Osteoblast (primary cell): Measurements from ENCODE around the gene TTC8. TPM values are rescaled to one million over a fixed set of nuclear protein-coding genes. Genes with fewer than 3 reads are reported as not detected.

ENCODE experiments used
- DNase-seq: peaks from one replicate; pipeline ENCODE4 v3.0.0; 2011; ENCODE audit warnings: low spot score, mixed read lengths; ENCODE audit not compliant: insufficient read length; ENCODE audit errors: missing footprints
- H2AFZ ChIP-seq: 2 replicates; pipeline ENCODE4 v1.6.0; 2011; ENCODE audit warnings: mild to moderate bottlenecking, low read length
- H3K27ac ChIP-seq: 2 replicates; pipeline ENCODE4 v1.5.1; 2011; ENCODE audit warnings: mild to moderate bottlenecking, low read depth, low read length, moderate library complexity
- H3K27me3 ChIP-seq: 2 replicates; pipeline ENCODE4 v1.6.0; 2012; ENCODE audit warnings: mild to moderate bottlenecking, control low read depth, inconsistent platforms, low read length, moderate library complexity; ENCODE audit not compliant: insufficient read depth
- H3K36me3 ChIP-seq: 2 replicates; pipeline ENCODE4 v1.5.1; 2011; ENCODE audit warnings: mild to moderate bottlenecking, low read length, control low read depth, moderate library complexity; ENCODE audit not compliant: insufficient read depth
- H3K4me1 ChIP-seq: 2 replicates; pipeline ENCODE4 v1.5.1; 2011; ENCODE audit warnings: mild to moderate bottlenecking, low read length, control low read depth, moderate library complexity; ENCODE audit not compliant: insufficient read depth
- H3K4me2 ChIP-seq: 2 replicates; pipeline ENCODE4 v1.6.0; 2011; ENCODE audit warnings: mild to moderate bottlenecking, low read length; ENCODE audit not compliant: insufficient read depth
- H3K4me3 ChIP-seq: fragments of 200-600 bp; sonication (generic); 3 replicates; pipeline ENCODE4 v1.5.1; 2012; ENCODE audit warnings: mild to moderate bottlenecking, low read length, inconsistent platforms; ENCODE audit not compliant: insufficient read depth
- H3K79me2 ChIP-seq: 2 replicates; pipeline ENCODE4 v1.6.0; 2012; ENCODE audit warnings: mild to moderate bottlenecking, low read length, control low read depth, inconsistent platforms; ENCODE audit not compliant: insufficient read depth
- H3K9me3 ChIP-seq: 2 replicates; pipeline ENCODE4 v1.5.1; 2011; ENCODE audit warnings: low read depth, low read length, control low read depth
- H4K20me1 ChIP-seq: 2 replicates; pipeline ENCODE4 v1.6.0; 2012; ENCODE audit warnings: mild to moderate bottlenecking, low read length, control low read depth; ENCODE audit not compliant: insufficient read depth
- total RNA-seq: library from RNA; depleted of rRNA; stranded (reverse); fragments of >200 nt; gene quantifications from 2 replicates; pipeline ENCODE4 v1.2.3, GENCODE V29; 2012
- TF ChIP-seq, protein P1 (sequence below): IDR thresholded peaks from 2 replicates; pipeline ENCODE4 v1.5.1; 2011; ENCODE audit warnings: mild to moderate bottlenecking, low read depth, low read length, moderate library complexity; ENCODE audit errors: extremely low read depth

The TTC8 gene
- total RNA-seq, 1 donor, result 30.8 TPM

DNA sequence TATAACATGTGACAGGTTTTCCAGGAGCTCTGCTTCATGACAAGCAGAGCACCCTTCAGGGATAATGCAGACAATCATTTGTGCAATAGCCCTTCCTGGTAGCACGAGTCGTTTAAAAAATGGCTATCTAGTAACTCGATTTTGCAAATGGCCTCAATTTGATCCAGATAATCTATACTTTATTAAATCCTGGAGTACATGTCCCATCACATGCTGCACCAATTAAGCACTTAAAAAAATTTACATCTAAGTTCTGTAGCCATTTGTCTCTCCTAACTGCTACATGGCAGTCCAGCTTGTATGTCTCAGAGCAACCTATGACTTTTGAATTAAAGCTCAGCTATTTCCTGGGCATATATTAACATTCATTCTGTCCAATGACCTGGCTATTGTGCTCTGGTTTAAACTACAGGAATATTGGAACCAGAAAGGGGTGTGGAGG, 79.8 kb downstream of the TTC8 start:
- Histone ChIP-seq H3K79me2 (no peaks in the 10 kb centered on the region), H3K27me3 (peaks cover 2% of the 10 kb centered on the region), H3K9me3 (no peaks in the 10 kb centered on the region), H3K4me2 (no peak overlapping the region), H3K4me3 (no peak overlapping the region), H3K36me3 (no peaks in the 10 kb centered on the region), H2AFZ (no peak overlapping the region), H4K20me1 (no peaks in the 10 kb centered on the region), H3K27ac (no peak overlapping the region), H3K4me1 (no peaks in the 10 kb centered on the region)
- DNase-seq, result no peak
- TF ChIP-seq, protein P1, sequence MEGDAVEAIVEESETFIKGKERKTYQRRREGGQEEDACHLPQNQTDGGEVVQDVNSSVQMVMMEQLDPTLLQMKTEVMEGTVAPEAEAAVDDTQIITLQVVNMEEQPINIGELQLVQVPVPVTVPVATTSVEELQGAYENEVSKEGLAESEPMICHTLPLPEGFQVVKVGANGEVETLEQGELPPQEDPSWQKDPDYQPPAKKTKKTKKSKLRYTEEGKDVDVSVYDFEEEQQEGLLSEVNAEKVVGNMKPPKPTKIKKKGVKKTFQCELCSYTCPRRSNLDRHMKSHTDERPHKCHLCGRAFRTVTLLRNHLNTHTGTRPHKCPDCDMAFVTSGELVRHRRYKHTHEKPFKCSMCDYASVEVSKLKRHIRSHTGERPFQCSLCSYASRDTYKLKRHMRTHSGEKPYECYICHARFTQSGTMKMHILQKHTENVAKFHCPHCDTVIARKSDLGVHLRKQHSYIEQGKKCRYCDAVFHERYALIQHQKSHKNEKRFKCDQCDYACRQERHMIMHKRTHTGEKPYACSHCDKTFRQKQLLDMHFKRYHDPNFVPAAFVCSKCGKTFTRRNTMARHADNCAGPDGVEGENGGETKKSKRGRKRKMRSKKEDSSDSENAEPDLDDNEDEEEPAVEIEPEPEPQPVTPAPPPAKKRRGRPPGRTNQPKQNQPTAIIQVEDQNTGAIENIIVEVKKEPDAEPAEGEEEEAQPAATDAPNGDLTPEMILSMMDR, result no peak

GRCh38 chr14:88904864-88905263, 80.4 kb downstream of the TTC8 start:
- no peak overlapping the region for H3K4me3 ChIP-seq
- H3K4me2 ChIP-seq, result no peak overlapping the region
- H3K9me3 ChIP-seq, result no peaks in the 10 kb centered on the region
- no peaks in the 10 kb centered on the region for H3K4me1 ChIP-seq
- TF ChIP-seq, protein P1, result no peak
- H3K79me2 ChIP-seq, result no peaks in the 10 kb centered on the region
- no peaks in the 10 kb centered on the region for H3K36me3 ChIP-seq
- H3K27me3 ChIP-seq, result no peaks in the 10 kb centered on the region
- no peak for DNase-seq
- no peak overlapping the region for H2AFZ ChIP-seq
- H3K27ac ChIP-seq, result no peak overlapping the region
- no peaks in the 10 kb centered on the region for H4K20me1 ChIP-seq

DNA sequence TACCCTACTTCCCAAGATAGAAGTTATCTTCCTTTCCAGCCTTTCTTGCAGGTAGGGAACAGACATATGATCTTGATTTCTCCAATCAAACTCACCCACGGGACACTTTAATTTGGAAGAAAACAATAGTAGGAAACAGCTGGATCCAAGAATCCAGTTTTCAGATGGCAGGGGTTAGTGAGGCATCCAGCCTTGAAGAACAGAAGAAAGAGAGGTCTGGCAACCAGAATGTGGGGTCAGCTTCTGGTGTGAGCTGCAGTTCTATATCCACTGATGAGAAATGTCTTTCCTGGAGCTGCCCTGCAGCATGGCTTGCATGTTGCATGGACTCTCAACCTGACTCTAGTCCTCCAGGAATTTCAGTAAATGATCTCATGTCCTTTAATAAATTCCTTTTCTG, 83.8 kb downstream of the TTC8 start:
- TF ChIP-seq, protein P1, result no peak
- Histone ChIP-seq H3K4me3 (no peak overlapping the region), H4K20me1 (no peaks in the 10 kb centered on the region), H3K9me3 (no peaks in the 10 kb centered on the region), H3K79me2 (no peaks in the 10 kb centered on the region), H3K27me3 (no peaks in the 10 kb centered on the region), H2AFZ (no peak overlapping the region), H3K4me1 (no peaks in the 10 kb centered on the region), H3K36me3 (no peaks in the 10 kb centered on the region), H3K27ac (no peak overlapping the region), H3K4me2 (no peak overlapping the region)
- DNase-seq, result no peak

DNA sequence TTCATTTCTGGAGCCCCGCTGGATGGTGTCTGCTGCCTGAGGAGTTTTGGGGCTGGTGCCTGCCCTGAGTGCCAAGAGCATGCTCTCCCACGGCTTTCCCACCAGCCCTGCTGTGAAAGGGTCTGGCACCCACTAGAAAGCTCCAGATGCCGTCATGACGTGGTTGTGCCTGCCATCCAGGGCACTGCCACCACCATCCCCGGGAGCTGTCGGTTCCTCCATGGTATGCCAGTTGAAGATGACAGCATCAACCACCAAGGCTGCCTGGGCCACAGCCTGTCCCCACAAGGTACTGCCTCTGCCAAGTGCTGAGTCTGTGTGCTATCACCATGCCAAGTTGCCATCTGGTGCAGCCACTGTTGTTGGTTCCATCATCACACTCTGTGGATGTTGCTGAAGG, 85.9 kb downstream of the TTC8 start:
- no peak for DNase-seq
- H3K4me2 ChIP-seq, result no peak overlapping the region
- no peaks in the 10 kb centered on the region for H4K20me1 ChIP-seq
- TF ChIP-seq, protein P1, result no peak
- no peak overlapping the region for H3K27ac ChIP-seq
- no peaks in the 10 kb centered on the region for H3K36me3 ChIP-seq
- no peaks in the 10 kb centered on the region for H3K4me1 ChIP-seq
- H3K79me2 ChIP-seq, result no peaks in the 10 kb centered on the region
- no peaks in the 10 kb centered on the region for H3K27me3 ChIP-seq
- no peak overlapping the region for H3K4me3 ChIP-seq
- no peak overlapping the region for H2AFZ ChIP-seq
- no peaks in the 10 kb centered on the region for H3K9me3 ChIP-seq
